ENCODE data around the gene CLPSL2.

The CLPSL2 gene

GRCh38 chr6:35809809-35810208 is 33.4 kb downstream of the CLPSL2 start:
- Mint-ChIP-seq H3K4me1 (ENCODE audit: low read depth) (peaks cover 2% of the 10 kb centered on the region), H3K4me3 (no peak overlapping the region), H3K36me3 (ENCODE audit: low read depth) (no peaks in the 10 kb centered on the region), H3K27ac (no peak overlapping the region), H3K9me3 (no peaks in the 10 kb centered on the region), H3K27me3 (ENCODE audit: low read depth) (no peaks in the 10 kb centered on the region)
- no peak for DNase-seq (ENCODE audit: low spot score)

- Mint-ChIP-seq H3K4me3 (no peak overlapping the region), H3K36me3 (ENCODE audit: low read depth) (no peaks in the 10 kb centered on the region), H3K4me1 (ENCODE audit: low read depth) (peaks cover 2% of the 10 kb centered on the region), H3K27ac (no peak overlapping the region), H3K9me3 (no peaks in the 10 kb centered on the region), H3K27me3 (ENCODE audit: low read depth) (no peaks in the 10 kb centered on the region)
- DNase-seq (ENCODE audit: low spot score) = no peak
These were observed 34.7 kb downstream of the CLPSL2 start for GRCh38 chr6:35810971-35811698.

- Mint-ChIP-seq H3K4me1 (ENCODE audit: low read depth) (peaks cover 2% of the 10 kb centered on the region), H3K36me3 (ENCODE audit: low read depth) (no peaks in the 10 kb centered on the region), H3K4me3 (no peak overlapping the region), H3K27me3 (ENCODE audit: low read depth) (no peaks in the 10 kb centered on the region), H3K27ac (no peak overlapping the region), H3K9me3 (no peaks in the 10 kb centered on the region)
- DNase-seq (ENCODE audit: low spot score) = no peak
These were observed 35.2 kb downstream of the CLPSL2 start for GRCh38 chr6:35811699-35811995.

- Mint-ChIP-seq H3K27me3 (ENCODE audit: low read depth) (no peaks in the 10 kb centered on the region), H3K4me3 (no peak overlapping the region), H3K36me3 (ENCODE audit: low read depth) (no peaks in the 10 kb centered on the region), H3K9me3 (no peaks in the 10 kb centered on the region), H3K27ac (no peak overlapping the region), H3K4me1 (ENCODE audit: low read depth) (no peaks in the 10 kb centered on the region)
- no peak for DNase-seq (ENCODE audit: low spot score)
These were observed 41.1 kb downstream of the CLPSL2 start for GRCh38 chr6:35817515-35817914.

- H3K36me3 Mint-ChIP-seq (ENCODE audit: low read depth) = no peaks in the 10 kb centered on the region
- H3K4me1 Mint-ChIP-seq (ENCODE audit: low read depth) = no peaks in the 10 kb centered on the region
- H3K9me3 Mint-ChIP-seq = no peaks in the 10 kb centered on the region
- no peak for DNase-seq (ENCODE audit: low spot score)
- no peaks in the 10 kb centered on the region for H3K27me3 Mint-ChIP-seq (ENCODE audit: low read depth)
- no peak overlapping the region for H3K27ac Mint-ChIP-seq
- H3K4me3 Mint-ChIP-seq = no peak overlapping the region
These were observed 47.2 kb downstream of the CLPSL2 start for GRCh38 chr6:35823601-35824000.

- Mint-ChIP-seq H3K27ac (no peak overlapping the region), H3K4me1 (ENCODE audit: low read depth) (no peaks in the 10 kb centered on the region), H3K36me3 (ENCODE audit: low read depth) (no peaks in the 10 kb centered on the region), H3K9me3 (no peaks in the 10 kb centered on the region), H3K4me3 (no peak overlapping the region), H3K27me3 (ENCODE audit: low read depth) (no peaks in the 10 kb centered on the region)
- no peak for DNase-seq (ENCODE audit: low spot score)
These were observed 48.3 kb downstream of the CLPSL2 start for GRCh38 chr6:35824552-35825192.
